HCT116 (cell line): ENCODE data around the gene FANCD2OS. TPM values are rescaled to one million over a fixed set of nuclear protein-coding genes. Genes with fewer than 3 reads are reported as not detected.

Experiments
- ATAC-seq: fragments of 200-7000 bp; cut with Tn5 transposase; 2 replicates; pipeline ENCODE4 v1.9.1; 2020; ENCODE audit warnings: mild to moderate bottlenecking, moderate library complexity
- BruUV-seq: library from RNA; stranded (reverse); fragments of 400-500 nt; replicated peaks from 2 replicates; lab custom pipeline; 2021; lab: Mats Ljungman, UMichigan
- CTCF ChIA-PET: fragments of 300-600 bp; sonication (Branson Sonifier 250); formaldehyde crosslinking; loops from one replicate; lab custom pipeline; 2021; ENCODE audit warnings: antibody characterized with exemption; lab: Charles Lee
- POLR2A ChIA-PET: fragments of 300-600, 350-600 bp; sonication (Branson Sonifier 250); formaldehyde crosslinking; loops from one replicate; lab custom pipeline; 2021; ENCODE audit warnings: antibody characterized with exemption; lab: Charles Lee
- RAD21 ChIA-PET, 2 experiments: fragments of 300-600 bp; sonication (Branson Sonifier 250); formaldehyde crosslinking; loops; one replicate each; lab custom pipeline; 2023; ENCODE audit warnings: low total read pairs in 2 of 2; ENCODE audit not compliant: uncharacterized antibody in 2 of 2, unreplicated experiment in 2 of 2, low non-redundant PET in 1 of 2; lab: Charles Lee
- DNase-seq: peaks from one replicate; pipeline ENCODE4 v3.0.0-alpha.2; 2010; ENCODE audit warnings: low read depth, low spot score
- H2AFZ ChIP-seq: fragments of 200-600 bp; shearing (Covaris generic), sonication (generic); 2 replicates; pipeline ENCODE4 v1.6.1; 2017; ENCODE audit warnings: low read depth, mixed run types, mixed read lengths, antibody characterized with exemption, low read length; ENCODE audit not compliant: poor library complexity, severe bottlenecking
- H3K27ac ChIP-seq: 2 replicates; pipeline ENCODE4 v1.5.1; 2012; ENCODE audit warnings: low read depth, low read length
- H3K27me3 ChIP-seq: fragments of 200-600 bp; sonication (generic); 2 replicates; pipeline ENCODE4 v1.6.1; 2016; ENCODE audit warnings: mixed run types, low read length, mixed read lengths; ENCODE audit not compliant: insufficient read depth
- H3K36me3 ChIP-seq, 2 experiments: fragments of 200-500 bp in 1 of 2; fragments of 200-600 bp in 1 of 2; sonication (Bioruptor generic) in 1 of 2; sonication (generic) in 1 of 2; 2 replicates each; pipeline versions ENCODE4 v1.5.1 to v1.6.1; 2014 to 2016; ENCODE audit warnings: low read length in 2 of 2, inconsistent platforms in 1 of 2, mixed read lengths in 1 of 2, mixed run types in 1 of 2; ENCODE audit not compliant: insufficient read depth in 2 of 2, control insufficient read depth in 1 of 2
- H3K4me1 ChIP-seq, 2 experiments: fragments of 200-600 bp in 1 of 2; sonication (generic) in 1 of 2; 2 replicates each; pipeline versions ENCODE4 v1.5.1 to v1.6.1; 2012 to 2017; ENCODE audit warnings: low read length in 2 of 2, inconsistent platforms in 1 of 2, mild to moderate bottlenecking in 1 of 2, mixed read lengths in 1 of 2, mixed run types in 1 of 2, moderate library complexity in 1 of 2; ENCODE audit not compliant: insufficient read depth in 2 of 2, control insufficient read depth in 1 of 2
- H3K4me2 ChIP-seq: fragments of 200-600 bp; sonication (generic); 2 replicates; pipeline ENCODE4 v1.6.1; 2017; ENCODE audit warnings: mixed run types, low read length, mixed read lengths
- H3K4me3 ChIP-seq, 2 experiments: fragments of 200-600 bp in 1 of 2; sonication (generic) in 1 of 2; replicated peaks in 1 of 2; 2 replicates each; pipeline ENCODE4 v1.5.1; 2011 to 2016; ENCODE audit warnings: low read length in 2 of 2, control low read depth in 1 of 2, low read depth in 1 of 2, mild to moderate bottlenecking in 1 of 2, mixed read lengths in 1 of 2, mixed run types in 1 of 2
- H3K79me2 ChIP-seq: fragments of 200-600 bp; sonication (generic); 2 replicates; pipeline ENCODE4 v1.6.1; 2017; ENCODE audit warnings: mild to moderate bottlenecking, mixed run types, low read length, moderate library complexity, mixed read lengths; ENCODE audit not compliant: insufficient read depth
- H3K9ac ChIP-seq: fragments of 200-600 bp; sonication (generic); 2 replicates; pipeline ENCODE4 v1.6.1; 2016; ENCODE audit warnings: low read length, mixed read lengths
- H3K9me2 ChIP-seq: fragments of 200-600 bp; sonication (generic), shearing (Covaris generic); 2 replicates; pipeline ENCODE4 v1.6.1; 2017; ENCODE audit warnings: mixed run types, mild to moderate bottlenecking, moderate library complexity; ENCODE audit not compliant: insufficient read depth
- H3K9me3 ChIP-seq, 2 experiments: fragments of 200-500 bp in 1 of 2; fragments of 200-600 bp in 1 of 2; sonication (Bioruptor generic) in 1 of 2; sonication (generic) in 1 of 2; 2 replicates each; pipeline ENCODE4 v1.6.1; 2014 to 2017; ENCODE audit warnings: low read length in 2 of 2, mixed read lengths in 2 of 2, inconsistent platforms in 1 of 2, low read depth in 1 of 2, mild to moderate bottlenecking in 1 of 2, mixed run types in 1 of 2, moderate library complexity in 1 of 2; ENCODE audit not compliant: control insufficient read depth in 1 of 2, insufficient read depth in 1 of 2
- H4K20me1 ChIP-seq: fragments of 200-600 bp; sonication (generic), shearing (Covaris generic); 2 replicates; pipeline ENCODE4 v1.6.1; 2017; ENCODE audit warnings: mixed run types, mild to moderate bottlenecking, moderate library complexity; ENCODE audit not compliant: insufficient read depth
- EZH2 ChIP-seq: fragments of 200-600 bp; sonication (generic); IDR thresholded peaks from 2 replicates; pipeline ENCODE4 v1.6.1; 2017; ENCODE audit warnings: antibody characterized with exemption, mixed run types
- EZH2phosphoT487 ChIP-seq: fragments of 200-600 bp; IDR thresholded peaks from 2 replicates; pipeline ENCODE4 v1.6.1; 2018; ENCODE audit warnings: antibody characterized with exemption, borderline replicate concordance
- POLR2A ChIP-seq: IDR thresholded peaks from 2 replicates; pipeline ENCODE4 v1.7.0; 2011; ENCODE audit warnings: borderline replicate concordance; ENCODE audit not compliant: insufficient read depth, insufficient read length; ENCODE audit errors: extremely low read depth
- RAD21 ChIP-seq: IDR thresholded peaks from 2 replicates; pipeline ENCODE4 v1.6.1; 2012; ENCODE audit warnings: low read depth, mild to moderate bottlenecking
- SIN3A ChIP-seq: IDR thresholded peaks from 2 replicates; pipeline ENCODE4 v1.6.1; 2012; ENCODE audit warnings: low read depth
- SP1 ChIP-seq: IDR thresholded peaks from 2 replicates; pipeline ENCODE4 v1.6.1; 2012; ENCODE audit warnings: low read depth
- SRF ChIP-seq: IDR thresholded peaks from 2 replicates; pipeline ENCODE4 v1.6.1; 2012; ENCODE audit warnings: low read depth
- TCF7L2 ChIP-seq: IDR thresholded peaks from 2 replicates; pipeline ENCODE4 v1.7.0; 2011; ENCODE audit warnings: borderline replicate concordance, inconsistent platforms; ENCODE audit not compliant: insufficient read depth, insufficient read length; ENCODE audit errors: extremely low read depth
- ZFX ChIP-seq: fragments of 450-650 bp; IDR thresholded peaks from 2 replicates; pipeline ENCODE4 v1.6.1; 2017
- ZNF274 ChIP-seq: fragments of 200-500 bp; sonication (Bioruptor generic); IDR thresholded peaks from 2 replicates; pipeline ENCODE4 v1.6.1; 2014; ENCODE audit warnings: mild to moderate bottlenecking, low read depth, low read length, inconsistent platforms
- intact Hi-C: fragments of 100-400 bp; cut with micrococcal nuclease; formaldehyde crosslinking; loops from 2 replicates; pipeline ENCODE4 v1.10.0; 2022
- total RNA-seq: library from RNA; stranded (reverse); gene quantifications from one replicate; pipeline ENCODE4 v1.2.1, GENCODE V29; 2021; ENCODE audit not compliant: unreplicated experiment
- TF ChIP-seq, protein P1 (sequence below): IDR thresholded peaks from 2 replicates; pipeline ENCODE4 v1.6.1; 2012
- TF ChIP-seq, protein P2 (sequence below): IDR thresholded peaks from 2 replicates; pipeline ENCODE4 v1.6.1; 2012; ENCODE audit warnings: low read depth
- TF ChIP-seq, protein P3 (sequence below): IDR thresholded peaks from 2 replicates; pipeline ENCODE4 v1.6.1; 2011; ENCODE audit warnings: mild to moderate bottlenecking, low read length, moderate library complexity; ENCODE audit not compliant: insufficient replicate concordance; ENCODE audit errors: extremely low read depth

The FANCD2OS gene
- total RNA-seq, 1 experiment from 2014 or later: not detected

- no peaks in the 10 kb centered on the region for H3K9me2 ChIP-seq
- H3K9me3 ChIP-seq: no peaks in the 10 kb centered on the region
- no peaks in the 10 kb centered on the region for H3K27me3 ChIP-seq
- POLR2A ChIA-PET: no interaction called here
- BruUV-seq: no TSS peak
- RAD21 ChIA-PET: no interaction called here
- peaks cover 0 to 3% of the 10 kb centered on the region in 2 experiments; a peak in 1 of 4 replicates for H3K4me1 ChIP-seq
- no peaks in the 10 kb centered on the region for H4K20me1 ChIP-seq
- H3K36me3 ChIP-seq: peaks cover 31 to 62% of the 10 kb centered on the region in 2 experiments
- H3K4me3 ChIP-seq: no peak overlapping the region
- CTCF ChIA-PET: no interaction called here
- TF ChIP-seq EZH2phosphoT487 (no peak), EZH2 (no peak), ZFX (no peak), SIN3A (no peak), SRF (no peak), TCF7L2 (no peak), RAD21 (no peak), SP1 (no peak), POLR2A (no peak), ZNF274 (no peak)
- TF ChIP-seq, protein P1, sequence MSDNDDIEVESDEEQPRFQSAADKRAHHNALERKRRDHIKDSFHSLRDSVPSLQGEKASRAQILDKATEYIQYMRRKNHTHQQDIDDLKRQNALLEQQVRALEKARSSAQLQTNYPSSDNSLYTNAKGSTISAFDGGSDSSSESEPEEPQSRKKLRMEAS: no peak
- TF ChIP-seq, protein P2, sequence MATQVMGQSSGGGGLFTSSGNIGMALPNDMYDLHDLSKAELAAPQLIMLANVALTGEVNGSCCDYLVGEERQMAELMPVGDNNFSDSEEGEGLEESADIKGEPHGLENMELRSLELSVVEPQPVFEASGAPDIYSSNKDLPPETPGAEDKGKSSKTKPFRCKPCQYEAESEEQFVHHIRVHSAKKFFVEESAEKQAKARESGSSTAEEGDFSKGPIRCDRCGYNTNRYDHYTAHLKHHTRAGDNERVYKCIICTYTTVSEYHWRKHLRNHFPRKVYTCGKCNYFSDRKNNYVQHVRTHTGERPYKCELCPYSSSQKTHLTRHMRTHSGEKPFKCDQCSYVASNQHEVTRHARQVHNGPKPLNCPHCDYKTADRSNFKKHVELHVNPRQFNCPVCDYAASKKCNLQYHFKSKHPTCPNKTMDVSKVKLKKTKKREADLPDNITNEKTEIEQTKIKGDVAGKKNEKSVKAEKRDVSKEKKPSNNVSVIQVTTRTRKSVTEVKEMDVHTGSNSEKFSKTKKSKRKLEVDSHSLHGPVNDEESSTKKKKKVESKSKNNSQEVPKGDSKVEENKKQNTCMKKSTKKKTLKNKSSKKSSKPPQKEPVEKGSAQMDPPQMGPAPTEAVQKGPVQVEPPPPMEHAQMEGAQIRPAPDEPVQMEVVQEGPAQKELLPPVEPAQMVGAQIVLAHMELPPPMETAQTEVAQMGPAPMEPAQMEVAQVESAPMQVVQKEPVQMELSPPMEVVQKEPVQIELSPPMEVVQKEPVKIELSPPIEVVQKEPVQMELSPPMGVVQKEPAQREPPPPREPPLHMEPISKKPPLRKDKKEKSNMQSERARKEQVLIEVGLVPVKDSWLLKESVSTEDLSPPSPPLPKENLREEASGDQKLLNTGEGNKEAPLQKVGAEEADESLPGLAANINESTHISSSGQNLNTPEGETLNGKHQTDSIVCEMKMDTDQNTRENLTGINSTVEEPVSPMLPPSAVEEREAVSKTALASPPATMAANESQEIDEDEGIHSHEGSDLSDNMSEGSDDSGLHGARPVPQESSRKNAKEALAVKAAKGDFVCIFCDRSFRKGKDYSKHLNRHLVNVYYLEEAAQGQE: no peak
- TF ChIP-seq, protein P3, sequence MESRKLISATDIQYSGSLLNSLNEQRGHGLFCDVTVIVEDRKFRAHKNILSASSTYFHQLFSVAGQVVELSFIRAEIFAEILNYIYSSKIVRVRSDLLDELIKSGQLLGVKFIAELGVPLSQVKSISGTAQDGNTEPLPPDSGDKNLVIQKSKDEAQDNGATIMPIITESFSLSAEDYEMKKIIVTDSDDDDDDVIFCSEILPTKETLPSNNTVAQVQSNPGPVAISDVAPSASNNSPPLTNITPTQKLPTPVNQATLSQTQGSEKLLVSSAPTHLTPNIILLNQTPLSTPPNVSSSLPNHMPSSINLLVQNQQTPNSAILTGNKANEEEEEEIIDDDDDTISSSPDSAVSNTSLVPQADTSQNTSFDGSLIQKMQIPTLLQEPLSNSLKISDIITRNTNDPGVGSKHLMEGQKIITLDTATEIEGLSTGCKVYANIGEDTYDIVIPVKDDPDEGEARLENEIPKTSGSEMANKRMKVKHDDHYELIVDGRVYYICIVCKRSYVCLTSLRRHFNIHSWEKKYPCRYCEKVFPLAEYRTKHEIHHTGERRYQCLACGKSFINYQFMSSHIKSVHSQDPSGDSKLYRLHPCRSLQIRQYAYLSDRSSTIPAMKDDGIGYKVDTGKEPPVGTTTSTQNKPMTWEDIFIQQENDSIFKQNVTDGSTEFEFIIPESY: no peak
- no peak overlapping the region for H3K4me2 ChIP-seq
- no peaks in the 10 kb centered on the region for H3K79me2 ChIP-seq
- ATAC-seq: no peak
- no peak for DNase-seq
- intact Hi-C loops: no loop called here
- H3K27ac ChIP-seq: no peak overlapping the region
- no peak overlapping the region for H2AFZ ChIP-seq
- no peak overlapping the region for H3K9ac ChIP-seq
Measured at GRCh38 chr3:10088256-10088655, 19.8 kb downstream of the FANCD2OS start.
